Measurements from ENCODE around the gene HOXD12. TPM values are rescaled to one million over a fixed set of nuclear protein-coding genes. Genes with fewer than 3 reads are reported as not detected.

HOXD12 gene
- total and polyA plus RNA-seq, 2 experiments from 2014 or later, result not detected

GRCh38 chr2:176080540-176081375 is 18.8 kb upstream of the HOXD12 start:
- H3K4me2 ChIP-seq, result peak overlapping the region; percentile 71
- H3K4me3 ChIP-seq, result peak overlapping the region; percentile 48
- peaks cover 9% of the 10 kb centered on the region; the same call in 2 of the 3 replicates for H3K9me3 Mint-ChIP-seq
- peaks cover 96% of the 10 kb centered on the region for H3K27me3 Mint-ChIP-seq (ENCODE audit: insufficient read depth, low read depth, poor library complexity)
- H3K36me3 Mint-ChIP-seq (ENCODE audit: low read depth), result peaks cover 4% of the 10 kb centered on the region; the same call in 1 of the 3 replicates
- peaks cover 48% of the 10 kb centered on the region for H4K20me1 ChIP-seq (replicated peaks; ENCODE audit: insufficient read depth)
- 0 out of 2 replicates have a peak overlapping the region, but pooled peaks have one; percentile 69 for H2AFZ ChIP-seq
- TF ChIP-seq EZH2phosphoT487 (IDR thresholded peaks at IDR 0.05; ENCODE audit: unreplicated experiment) (peak; percentile 96), EZH2 (IDR thresholded peaks at IDR 0.05; ENCODE audit: low read depth, unreplicated experiment) (peak; percentile 95), CTCF (conservative IDR thresholded peaks at IDR 0.05; ENCODE audit: low read depth in 2 of 2) (no peak)
- no peak overlapping the region for H3K27ac ChIP-seq (ENCODE audit: low read depth)
- peaks cover 98% of the 10 kb centered on the region for H3K27me3 ChIP-seq (ENCODE audit: insufficient read depth)
- peaks cover 36% of the 10 kb centered on the region for H3F3A ChIP-seq (replicated peaks; ENCODE audit: low read depth)
- peaks cover 44% of the 10 kb centered on the region for H3K4me1 Mint-ChIP-seq
- no peaks in the 10 kb centered on the region for H3K9me2 ChIP-seq (ENCODE audit: insufficient read depth)
- ATAC-seq, result peak; percentile 2; the same call in 2 of the 3 replicates
- peak overlapping the region; percentile 62 for H3K4me3 Mint-ChIP-seq
- H3K79me2 ChIP-seq (replicated peaks; ENCODE audit: insufficient read depth), result no peaks in the 10 kb centered on the region
- DNase-seq (ENCODE audit: low spot score), result peak; percentile 51
- peaks cover 36% of the 10 kb centered on the region for H3K4me1 ChIP-seq (ENCODE audit: insufficient read depth)
- H3K27ac Mint-ChIP-seq, result no peak overlapping the region
- H3K36me3 ChIP-seq (ENCODE audit: insufficient read depth), result no peaks in the 10 kb centered on the region

GRCh38 chr2:176081376-176081836 is 18.2 kb upstream of the HOXD12 start:
- H3K36me3 ChIP-seq (ENCODE audit: insufficient read depth), result no peaks in the 10 kb centered on the region
- Mint-ChIP-seq H3K27me3 (ENCODE audit: insufficient read depth, low read depth, poor library complexity) (peaks cover 96% of the 10 kb centered on the region), H3K9me3 (peaks cover 9% of the 10 kb centered on the region; the same call in 2 of the 3 replicates), H3K4me3 (peak overlapping the region; percentile 62; the same call in 1 of the 3 replicates), H3K36me3 (ENCODE audit: low read depth) (peaks cover 4% of the 10 kb centered on the region; the same call in 1 of the 3 replicates), H3K4me1 (peaks cover 46% of the 10 kb centered on the region), H3K27ac (no peak overlapping the region)
- H3K9me2 ChIP-seq (ENCODE audit: insufficient read depth), result no peaks in the 10 kb centered on the region
- no peak for ATAC-seq
- H4K20me1 ChIP-seq (replicated peaks; ENCODE audit: insufficient read depth), result peaks cover 45% of the 10 kb centered on the region
- peak overlapping the region; percentile 37 for H3K4me3 ChIP-seq
- H3K27me3 ChIP-seq (ENCODE audit: insufficient read depth), result peaks cover 98% of the 10 kb centered on the region
- H2AFZ ChIP-seq, result no peak overlapping the region
- H3K4me2 ChIP-seq, result peak overlapping the region; percentile 71
- no peak for DNase-seq (ENCODE audit: low spot score)
- H3K79me2 ChIP-seq (replicated peaks; ENCODE audit: insufficient read depth), result no peaks in the 10 kb centered on the region
- H3K4me1 ChIP-seq (ENCODE audit: insufficient read depth), result peaks cover 43% of the 10 kb centered on the region
- peaks cover 32% of the 10 kb centered on the region for H3F3A ChIP-seq (replicated peaks; ENCODE audit: low read depth)
- no peak overlapping the region for H3K27ac ChIP-seq (ENCODE audit: low read depth)
- TF ChIP-seq EZH2 (IDR thresholded peaks at IDR 0.05; ENCODE audit: low read depth, unreplicated experiment) (peak; percentile 94), CREB1 (CRISPR knock-in tag; IDR thresholded peaks at IDR 0.05; ENCODE audit: low read depth) (no peak)
